Measurements from ENCODE around the gene SAFB.

SAFB gene

GRCh38 chr19:5671600-5671999, 48.7 kb downstream of the SAFB start:
- Histone ChIP-seq H3K9me3 (ENCODE audit: severe bottlenecking) (no peaks in the 10 kb centered on the region), H3K27ac (no peak overlapping the region), H3K36me3 (peaks cover 54% of the 10 kb centered on the region), H3K4me3 (ENCODE audit: low read depth, low read length) (no peak overlapping the region), H3K27me3 (ENCODE audit: insufficient read depth, low read depth, severe bottlenecking) (no peaks in the 10 kb centered on the region)
- no peak for TF ChIP-seq CTCF (IDR thresholded peaks at IDR 0.05; ENCODE audit: low read depth, low read length)
- DNase-seq = no peak

- Histone ChIP-seq H3K27me3 (ENCODE audit: insufficient read depth, low read depth, severe bottlenecking) (no peaks in the 10 kb centered on the region), H3K36me3 (peaks cover 41% of the 10 kb centered on the region), H3K4me3 (ENCODE audit: low read depth, low read length) (no peak overlapping the region), H3K27ac (no peak overlapping the region), H3K9me3 (ENCODE audit: severe bottlenecking) (no peaks in the 10 kb centered on the region)
- TF ChIP-seq CTCF (IDR thresholded peaks at IDR 0.05; ENCODE audit: low read depth, low read length) = no peak
- DNase-seq = no peak
These were observed 50.0 kb downstream of the SAFB start for GRCh38 chr19:5672708-5673459.

- Histone ChIP-seq H3K27me3 (ENCODE audit: insufficient read depth, low read depth, severe bottlenecking) (no peaks in the 10 kb centered on the region), H3K4me3 (ENCODE audit: low read depth, low read length) (no peak overlapping the region), H3K27ac (no peak overlapping the region), H3K9me3 (ENCODE audit: severe bottlenecking) (no peaks in the 10 kb centered on the region), H3K36me3 (peaks cover 39% of the 10 kb centered on the region)
- DNase-seq = no peak
- no peak for TF ChIP-seq CTCF (IDR thresholded peaks at IDR 0.05; ENCODE audit: low read depth, low read length)
These were observed 50.9 kb downstream of the SAFB start for GRCh38 chr19:5673752-5674151.

GRCh38 chr19:5674714-5675113, 51.8 kb downstream of the SAFB start:
- Histone ChIP-seq H3K36me3 (peaks cover 29% of the 10 kb centered on the region), H3K27ac (peak overlapping the region; percentile 26; the same call in 1 of the 2 replicates), H3K4me3 (ENCODE audit: low read depth, low read length) (no peak overlapping the region), H3K9me3 (ENCODE audit: severe bottlenecking) (no peaks in the 10 kb centered on the region), H3K27me3 (ENCODE audit: insufficient read depth, low read depth, severe bottlenecking) (no peaks in the 10 kb centered on the region)
- no peak for TF ChIP-seq CTCF (IDR thresholded peaks at IDR 0.05; ENCODE audit: low read depth, low read length)
- DNase-seq = no peak

- no peak for DNase-seq
- TF ChIP-seq CTCF (IDR thresholded peaks at IDR 0.05; ENCODE audit: low read depth, low read length) = no peak
- Histone ChIP-seq H3K4me3 (ENCODE audit: low read depth, low read length) (no peak overlapping the region), H3K27me3 (ENCODE audit: insufficient read depth, low read depth, severe bottlenecking) (no peaks in the 10 kb centered on the region), H3K36me3 (peaks cover 25% of the 10 kb centered on the region), H3K27ac (no peak overlapping the region), H3K9me3 (ENCODE audit: severe bottlenecking) (no peaks in the 10 kb centered on the region)
These were observed 53.4 kb downstream of the SAFB start for GRCh38 chr19:5676105-5676771.
